CD4-positive, alpha-beta T cell treated with Interleukin-21 for 1 hour (primary cell): ENCODE data around the gene RSRC1.
"Not testable (repeated sequence)": the region's sequence is repeated elsewhere in the genome, so short reads cannot be mapped to it uniquely, and the experiment has no call there.

Experiments
- DNase-seq: peaks from one replicate; pipeline ENCODE4 v3.0.0-alpha.2; 2020

RSRC1 gene

DNA sequence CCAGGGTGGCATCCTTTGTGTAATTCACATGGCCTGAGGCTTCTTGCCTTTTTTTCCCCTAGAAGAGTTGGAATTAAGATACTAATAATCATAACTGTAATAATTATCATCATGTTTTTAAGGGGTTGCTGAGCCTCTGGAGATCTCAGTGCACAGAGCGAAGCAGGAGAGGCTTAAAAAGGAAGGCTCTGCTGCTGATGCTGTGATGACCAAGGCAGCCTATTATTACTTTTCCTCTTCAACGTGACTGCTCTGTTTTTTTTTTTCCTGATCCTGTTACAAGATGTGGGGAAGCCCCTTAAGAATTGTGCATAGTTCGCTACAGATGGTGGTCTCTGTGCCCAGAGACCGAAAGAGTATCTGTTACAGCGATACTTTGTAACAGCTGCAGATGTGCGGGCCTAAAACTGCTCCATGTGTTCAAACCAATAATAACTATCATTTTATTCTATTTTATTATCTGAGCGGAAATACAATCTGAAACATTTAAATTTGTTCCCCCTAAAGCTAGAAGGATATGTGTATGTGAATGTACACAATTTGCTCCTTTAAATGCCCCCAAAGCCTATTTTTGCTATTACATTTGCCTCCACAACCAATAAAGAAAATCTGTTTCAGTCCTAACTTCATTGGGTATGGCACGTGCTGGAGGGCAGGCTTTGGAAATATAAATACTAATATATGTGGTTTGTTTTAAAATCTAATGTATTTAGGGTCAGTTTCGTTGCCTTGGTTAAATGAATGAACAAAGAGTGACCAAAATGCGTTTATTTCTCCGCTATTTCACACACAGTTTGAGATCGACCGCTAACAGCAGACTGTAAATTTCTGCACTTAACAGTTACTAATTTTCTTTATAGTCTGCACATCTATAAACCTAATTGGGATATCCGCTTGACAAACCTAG, 8.3 kb upstream of the RSRC1 start:
- no peak for DNase-seq

DNA sequence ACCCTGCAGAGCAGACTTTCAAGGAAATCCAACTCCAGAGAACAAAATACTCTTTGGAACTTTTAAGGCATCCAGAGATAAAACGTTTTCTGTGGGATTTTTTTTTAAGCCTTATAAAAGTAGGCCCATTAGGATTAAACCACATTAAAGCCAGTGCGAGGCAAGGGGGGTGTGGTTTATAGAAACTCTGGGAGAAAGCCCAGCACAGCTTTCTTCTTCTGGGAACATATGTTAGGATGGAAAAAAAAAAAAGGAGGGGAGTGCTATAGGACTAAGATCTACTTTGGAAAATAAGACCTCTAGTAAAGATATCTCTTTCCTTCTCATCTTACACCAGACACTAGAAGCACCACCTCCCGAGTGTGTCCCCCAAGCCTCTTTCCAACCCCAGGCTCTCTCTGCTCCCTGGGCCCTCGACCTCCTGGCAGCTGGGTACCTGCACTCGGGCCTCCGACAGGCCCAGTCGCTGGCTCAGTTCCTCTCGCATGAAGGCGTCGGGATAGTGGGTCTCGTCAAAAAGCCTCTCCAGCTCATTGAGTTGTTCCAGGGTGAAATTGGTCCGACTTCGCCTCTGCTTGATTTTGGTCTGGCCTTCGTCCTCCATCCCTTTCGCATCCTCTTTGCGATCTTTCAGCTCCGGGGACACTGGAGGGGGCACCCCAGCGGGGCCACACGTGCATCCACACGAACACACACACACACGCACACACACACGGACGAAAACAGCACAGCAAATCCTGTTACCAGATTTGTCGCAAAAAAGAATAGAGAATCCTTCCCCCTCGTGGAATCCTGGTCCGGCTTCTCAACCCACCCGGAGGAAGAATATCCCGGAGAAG, 7.4 kb upstream of the RSRC1 start:
- DNase-seq = no peak

DNA sequence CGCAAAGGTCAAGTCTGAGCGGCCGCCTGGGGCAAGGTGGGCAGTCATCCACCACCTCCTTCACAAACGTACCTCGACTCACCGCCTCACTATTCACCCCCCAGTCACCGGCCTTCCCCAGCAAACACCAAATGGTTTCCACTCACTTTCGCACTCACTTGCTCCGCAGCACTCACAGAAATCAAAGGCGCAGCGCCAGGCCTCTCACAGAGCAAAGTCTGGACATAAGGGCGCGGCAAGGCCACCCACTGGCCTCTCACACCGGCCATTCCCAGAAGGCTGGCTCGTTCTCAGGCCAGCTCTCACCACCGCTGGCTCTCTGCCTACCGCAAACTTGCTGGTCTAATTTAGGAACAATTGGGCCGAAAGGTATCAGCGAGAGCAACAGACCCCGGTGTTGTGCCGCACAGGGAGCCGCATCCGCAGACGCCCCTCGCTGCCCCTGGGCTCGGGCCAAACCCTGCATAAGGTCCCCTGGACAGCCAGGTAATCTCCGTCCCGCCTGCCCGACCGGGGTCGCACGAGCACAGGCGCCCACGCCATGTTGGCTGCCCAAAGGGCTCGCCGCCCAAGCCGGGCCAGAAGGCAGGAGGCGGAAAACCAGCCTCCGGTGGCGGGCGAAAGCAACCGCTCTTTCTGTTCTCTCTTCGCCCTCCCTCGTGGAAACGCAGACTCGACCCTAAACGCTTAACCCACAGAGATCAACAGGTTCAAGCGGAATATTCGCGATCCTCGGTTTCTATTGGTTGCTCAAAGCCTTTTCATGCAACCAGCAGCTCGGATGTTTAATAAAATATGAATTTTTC, 6.6 kb upstream of the RSRC1 start:
- DNase-seq = no peak

DNA sequence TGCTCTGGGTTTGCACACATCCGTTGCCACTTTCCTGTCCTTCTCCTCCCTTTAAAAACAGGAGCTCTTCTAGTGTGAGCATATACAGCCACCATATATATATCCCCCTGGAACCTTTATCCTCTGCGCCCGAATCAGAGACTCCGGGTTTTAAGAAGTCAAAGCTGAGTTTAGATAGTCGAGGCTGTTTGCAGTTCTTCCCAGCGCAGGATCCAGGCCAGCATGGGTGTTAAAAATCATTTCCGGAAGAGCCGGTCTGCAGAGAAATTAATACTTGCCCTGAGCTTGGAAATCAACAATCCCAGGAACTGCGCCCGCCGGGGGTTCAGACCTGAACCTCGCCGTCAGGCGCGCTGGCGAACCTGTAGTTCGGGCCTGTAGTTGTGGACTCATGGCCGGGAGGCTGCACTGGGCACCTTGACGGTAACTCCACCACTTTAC, 6.0 kb upstream of the RSRC1 start:
- no peak for DNase-seq

DNA sequence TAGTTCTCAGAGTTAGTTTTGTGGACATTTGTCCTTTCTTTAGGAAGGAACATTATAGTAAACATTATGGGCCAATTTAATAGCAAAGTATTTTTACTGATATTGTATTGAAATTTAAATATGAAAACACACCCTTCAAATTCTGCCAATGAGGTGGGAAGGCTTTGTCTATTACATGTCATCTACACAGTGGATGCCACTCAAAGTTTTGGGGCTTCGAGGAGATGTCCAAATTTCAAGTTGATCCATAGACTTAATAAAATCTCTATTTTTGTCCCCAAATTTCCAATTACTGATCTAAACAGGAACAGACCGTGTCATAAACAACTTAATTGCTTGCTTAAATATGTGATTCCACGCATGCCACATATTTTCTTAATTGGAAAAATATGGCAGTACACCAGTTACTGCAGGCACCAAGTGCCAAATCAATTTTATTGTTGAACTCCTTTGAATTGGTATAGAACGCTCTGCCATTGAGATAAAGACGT, 5.4 kb upstream of the RSRC1 start:
- no peak for DNase-seq

DNA sequence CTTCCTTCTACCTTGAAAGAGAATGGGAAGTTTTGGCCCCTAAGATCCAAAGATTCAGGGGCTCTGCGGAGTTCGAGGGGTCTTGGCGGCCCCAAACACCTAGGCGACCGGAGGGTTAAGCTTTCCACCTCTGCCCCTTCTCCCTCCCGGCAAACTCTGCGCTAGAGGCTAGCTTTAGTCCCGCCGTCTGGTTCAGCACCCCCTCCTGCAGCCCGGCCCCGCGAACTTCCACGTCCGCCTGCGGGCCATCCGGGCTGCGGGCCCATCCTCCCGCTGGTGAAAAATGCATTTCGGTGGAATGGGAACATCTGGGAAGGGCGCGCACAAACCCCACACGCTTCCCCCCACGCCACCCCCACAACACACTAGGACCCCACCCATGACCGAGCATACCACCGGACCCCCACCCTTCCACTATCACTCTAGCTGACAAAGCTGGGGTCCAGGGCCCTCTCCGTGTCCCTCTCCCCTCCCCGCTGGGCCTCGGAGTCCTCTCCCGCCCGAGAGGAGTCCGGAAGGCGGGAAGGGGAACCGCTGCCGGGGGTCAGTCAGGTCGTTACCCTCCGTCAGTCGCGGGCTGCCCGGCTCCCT, 4.7 kb upstream of the RSRC1 start:
- no peak for DNase-seq

DNA sequence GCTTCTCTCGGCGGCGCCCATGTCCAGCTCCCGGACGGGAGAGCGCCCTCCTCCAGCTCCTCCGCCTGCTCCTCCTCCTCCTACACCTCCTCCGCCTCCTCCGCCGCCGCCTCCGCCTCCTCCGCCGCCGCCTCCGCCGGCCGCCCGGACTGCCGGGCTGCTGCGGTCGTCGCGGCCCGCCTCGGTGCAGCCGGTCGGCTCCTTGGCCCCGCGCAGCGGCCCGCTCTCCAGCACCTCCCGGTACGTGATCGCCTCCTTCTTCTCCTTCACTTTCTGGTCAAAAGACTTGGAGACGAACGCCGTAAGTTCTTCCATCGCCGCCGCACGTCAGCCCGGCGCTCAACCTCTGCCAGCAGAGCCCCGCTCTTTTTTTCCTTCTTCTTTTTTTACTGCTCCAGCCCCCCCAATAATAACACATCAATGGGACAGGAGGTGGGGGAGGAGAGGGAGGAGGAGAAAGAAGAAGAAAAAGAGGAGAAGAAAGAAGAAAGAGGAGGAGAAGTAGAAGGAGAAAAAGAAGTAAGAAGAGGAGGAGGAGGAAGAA, 4.1 kb upstream of the RSRC1 start:
- peak; percentile 31 for DNase-seq

DNA sequence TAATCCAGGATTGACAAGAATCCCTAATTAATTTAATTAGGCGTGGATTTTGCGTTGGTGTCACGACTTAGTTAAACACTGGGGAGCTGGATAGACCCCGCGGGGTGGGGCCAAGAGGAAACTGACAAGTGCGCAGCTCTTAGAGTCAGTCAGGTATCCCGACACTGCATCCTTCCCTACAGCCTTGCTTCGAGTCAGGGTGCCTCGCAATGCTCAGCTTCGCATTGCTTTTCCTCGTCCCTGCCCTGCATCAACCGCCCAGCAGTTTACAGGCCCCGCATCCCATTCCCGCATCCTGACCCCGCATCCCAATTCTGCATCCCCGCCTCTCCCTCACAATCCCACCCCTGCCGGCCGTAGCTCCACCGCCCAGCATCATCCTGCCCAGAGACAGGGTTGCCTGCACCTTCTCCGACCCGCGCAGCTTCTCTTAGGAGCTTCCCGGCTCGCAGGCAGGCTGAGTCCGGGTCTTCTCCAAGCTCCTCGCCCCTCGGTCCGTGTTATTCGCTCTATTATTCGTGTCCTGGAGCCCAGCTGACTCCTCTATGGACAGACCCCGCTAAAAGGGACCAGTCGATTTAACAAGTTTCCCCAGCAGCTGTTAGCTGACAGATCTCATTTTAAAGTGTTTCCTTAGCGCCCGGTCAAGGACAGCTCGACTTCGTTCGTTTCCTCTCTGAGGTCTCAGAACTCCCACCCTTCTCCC, 3.0 kb upstream of the RSRC1 start:
- no peak for DNase-seq

DNA sequence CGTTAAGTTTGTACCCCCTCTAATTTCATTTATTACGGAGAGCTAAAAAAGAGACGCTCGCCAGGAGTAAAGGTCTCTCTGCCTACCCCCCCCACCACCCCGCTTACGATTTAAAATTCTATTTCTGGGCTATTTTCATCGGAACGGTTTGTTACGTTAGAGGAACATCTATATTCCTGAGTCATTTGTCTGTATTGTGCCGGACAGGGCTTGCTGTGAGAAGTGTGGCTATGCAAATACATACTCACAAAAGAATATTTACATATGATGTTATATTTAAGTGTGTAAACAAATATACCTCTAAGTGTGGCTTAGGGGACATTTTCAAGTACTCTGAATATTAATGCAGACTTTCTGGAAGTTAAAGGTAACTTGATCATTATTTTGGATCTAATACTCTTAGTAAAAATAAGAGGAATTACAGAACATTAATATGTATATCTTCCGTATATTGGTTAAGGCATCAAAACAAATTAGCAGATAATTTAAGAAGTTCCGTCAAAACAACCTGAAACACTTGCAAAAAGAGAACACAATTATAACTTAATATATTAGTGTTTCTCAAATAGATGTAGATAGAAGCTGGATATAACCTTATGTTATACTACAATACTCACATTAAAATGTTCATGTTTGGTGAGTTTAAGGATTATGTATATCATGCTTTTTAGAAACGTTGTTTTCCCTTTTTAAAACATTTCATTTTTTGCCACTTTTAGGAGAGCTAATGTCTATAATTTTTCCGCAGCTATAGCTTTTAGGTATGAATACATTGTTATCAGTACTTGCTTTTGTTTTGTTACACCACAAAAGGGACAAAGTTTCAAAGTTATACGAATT, 2.1 kb upstream of the RSRC1 start:
- no peak for DNase-seq

DNA sequence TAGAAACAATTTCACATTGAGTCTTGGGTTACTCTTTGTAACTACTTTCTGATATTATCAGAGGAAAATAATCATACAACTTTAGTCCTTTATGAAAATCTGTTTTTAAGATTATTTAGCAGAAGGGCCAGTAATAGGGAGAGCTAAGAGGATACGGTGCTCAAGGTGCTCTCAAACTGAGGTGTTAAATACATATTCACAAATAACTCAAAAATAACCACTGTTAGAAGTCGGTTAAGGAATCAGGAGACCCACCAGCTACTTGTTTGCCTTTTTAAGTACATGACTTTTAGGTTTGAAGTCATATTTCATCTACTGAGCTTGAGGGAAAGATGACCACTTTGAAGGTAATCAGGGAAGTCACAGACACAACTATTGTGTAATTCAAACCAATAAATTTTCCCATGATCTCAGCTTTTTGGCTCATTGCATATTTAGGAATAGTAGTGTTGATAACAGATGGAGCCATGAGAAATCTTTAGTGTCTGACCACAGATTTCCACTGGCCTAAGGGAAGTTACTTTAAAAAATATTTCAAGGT, 1.4 kb upstream of the RSRC1 start:
- no peak for DNase-seq

DNA sequence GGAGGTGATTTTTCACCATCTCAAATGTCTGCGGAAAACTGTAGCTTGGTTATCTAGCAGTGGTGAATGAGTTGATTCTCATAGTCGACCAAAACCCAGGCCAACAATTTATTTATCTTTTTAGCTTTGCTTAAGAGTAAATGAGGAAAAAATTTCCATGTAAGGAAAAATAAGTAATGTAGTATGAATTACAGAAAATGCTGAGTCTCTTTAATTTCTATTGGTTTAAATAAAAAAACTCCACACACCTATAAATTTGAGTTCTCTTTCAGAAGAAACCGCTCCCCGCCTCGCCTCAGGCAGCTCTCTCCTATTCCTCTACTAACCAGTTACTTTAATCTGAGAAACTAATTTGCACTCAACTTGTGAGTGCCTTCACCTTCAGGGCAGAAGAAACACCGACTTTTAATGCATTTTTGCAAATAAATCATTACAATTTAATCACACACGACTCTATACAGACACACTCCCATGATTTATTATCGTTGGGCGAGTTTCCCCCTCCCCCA, 540 bp upstream of the RSRC1 start:
- DNase-seq = no peak

DNA sequence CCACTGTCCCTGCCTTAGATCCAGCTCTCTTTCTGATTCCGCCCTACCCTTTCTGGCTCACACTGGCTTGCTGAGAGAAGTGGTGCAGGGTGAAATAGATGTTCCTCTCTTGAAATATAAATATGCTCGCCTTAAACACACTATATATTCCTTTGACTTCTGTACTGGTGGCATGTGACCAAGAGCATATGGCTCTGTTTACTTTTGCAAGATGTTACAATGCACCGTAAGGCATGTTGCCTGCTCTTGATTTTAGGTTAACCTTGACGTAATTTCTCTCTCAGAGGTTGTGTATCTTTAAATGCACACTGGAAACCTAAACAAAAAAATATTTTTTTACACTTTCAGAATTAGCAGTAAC, 749 bp downstream of the RSRC1 start:
- DNase-seq = no peak

DNA sequence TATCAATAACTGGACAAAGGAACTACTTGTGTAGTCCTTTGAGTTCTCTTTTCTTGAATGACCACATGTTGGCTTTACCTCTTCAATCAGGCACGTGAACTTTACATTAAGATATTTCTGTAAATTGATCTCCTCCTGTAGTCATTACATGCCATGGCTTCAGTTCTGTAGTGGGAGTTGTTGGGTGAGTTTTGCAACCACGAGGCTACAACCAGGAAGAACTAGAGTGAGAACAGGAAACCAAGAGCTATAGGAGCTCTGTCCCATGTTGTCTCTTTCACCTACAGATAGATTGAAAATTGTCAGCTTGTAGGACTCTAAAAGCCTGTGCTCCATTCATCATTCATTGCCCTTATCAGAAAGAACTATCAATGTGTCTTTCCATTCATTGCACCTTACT, 2.0 kb downstream of the RSRC1 start:
- no peak for DNase-seq

DNA sequence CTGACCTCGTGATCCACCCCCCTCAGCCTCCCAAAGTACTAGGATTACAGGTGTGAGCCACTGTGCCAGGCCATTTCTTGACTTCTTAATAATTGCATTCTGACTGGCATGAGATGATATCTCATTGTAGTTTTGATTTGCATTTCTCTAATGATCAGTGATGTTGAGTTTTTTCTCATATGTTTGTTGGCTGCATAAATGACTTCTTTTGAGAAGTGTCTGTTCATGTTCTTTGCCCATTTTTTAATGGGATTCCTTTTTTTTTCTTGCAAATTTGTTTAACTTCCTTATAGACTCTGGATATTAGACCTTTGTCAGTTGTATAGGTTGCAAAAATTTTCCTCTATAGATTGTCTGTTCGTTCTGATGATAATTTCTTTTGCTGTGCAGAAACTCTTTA, 3.7 kb downstream of the RSRC1 start:
- DNase-seq = not testable (repeated sequence)

DNA sequence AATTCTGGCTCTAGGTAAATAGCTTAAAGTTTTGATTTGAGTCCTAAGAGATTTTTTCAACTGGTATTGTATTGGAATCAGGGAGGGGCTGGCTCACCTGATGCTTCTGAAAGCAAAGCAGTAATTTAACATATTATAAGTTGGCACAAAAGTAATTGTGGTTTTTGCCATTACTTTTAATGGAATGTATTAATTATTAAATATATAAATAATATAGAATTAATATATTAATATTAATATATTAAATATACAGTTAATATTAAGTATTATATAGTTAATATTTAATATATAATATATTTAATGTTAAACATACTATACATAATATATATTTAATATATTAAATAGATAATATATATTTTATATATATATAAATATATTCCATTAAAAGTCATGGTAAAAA, 10.4 kb downstream of the RSRC1 start:
- no peak for DNase-seq

DNA sequence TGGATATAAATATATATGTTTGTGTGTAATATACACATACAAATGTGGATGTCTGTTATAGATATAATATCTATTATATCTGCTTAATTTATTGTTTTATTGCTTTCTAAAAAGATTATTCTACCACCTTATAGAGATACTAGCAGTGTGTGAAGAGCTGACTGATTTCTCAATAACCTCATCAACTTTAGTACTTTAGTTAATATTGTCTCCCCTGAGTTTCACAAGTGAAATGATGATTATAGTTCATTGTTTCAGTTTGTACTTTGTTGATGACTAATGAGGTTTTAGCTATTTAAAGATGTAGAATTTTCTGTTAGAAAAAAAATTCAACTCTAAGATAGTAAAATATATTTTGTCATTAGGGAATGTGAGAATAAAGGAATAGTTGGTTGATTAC, 11.4 kb downstream of the RSRC1 start:
- DNase-seq = no peak

DNA sequence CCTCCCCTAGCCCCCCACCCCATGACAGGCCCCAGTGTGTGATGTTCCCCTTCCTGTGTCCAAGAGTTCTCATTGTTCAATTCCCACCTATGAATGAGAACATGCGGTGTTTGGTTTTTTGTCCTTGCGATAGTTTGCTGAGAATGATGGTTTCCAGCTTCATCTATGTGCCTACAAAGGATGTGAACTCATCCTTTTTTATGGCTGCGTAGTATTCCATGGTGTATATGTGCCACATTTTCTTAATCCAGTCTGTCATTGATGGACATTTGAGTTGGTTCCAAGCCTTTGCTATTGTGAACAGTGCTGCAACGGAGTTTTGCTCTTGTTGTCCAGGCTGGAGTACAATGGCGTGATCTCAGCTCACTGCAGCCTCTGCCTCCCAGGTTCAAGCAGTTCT, 12.8 kb downstream of the RSRC1 start:
- not testable (repeated sequence) for DNase-seq

DNA sequence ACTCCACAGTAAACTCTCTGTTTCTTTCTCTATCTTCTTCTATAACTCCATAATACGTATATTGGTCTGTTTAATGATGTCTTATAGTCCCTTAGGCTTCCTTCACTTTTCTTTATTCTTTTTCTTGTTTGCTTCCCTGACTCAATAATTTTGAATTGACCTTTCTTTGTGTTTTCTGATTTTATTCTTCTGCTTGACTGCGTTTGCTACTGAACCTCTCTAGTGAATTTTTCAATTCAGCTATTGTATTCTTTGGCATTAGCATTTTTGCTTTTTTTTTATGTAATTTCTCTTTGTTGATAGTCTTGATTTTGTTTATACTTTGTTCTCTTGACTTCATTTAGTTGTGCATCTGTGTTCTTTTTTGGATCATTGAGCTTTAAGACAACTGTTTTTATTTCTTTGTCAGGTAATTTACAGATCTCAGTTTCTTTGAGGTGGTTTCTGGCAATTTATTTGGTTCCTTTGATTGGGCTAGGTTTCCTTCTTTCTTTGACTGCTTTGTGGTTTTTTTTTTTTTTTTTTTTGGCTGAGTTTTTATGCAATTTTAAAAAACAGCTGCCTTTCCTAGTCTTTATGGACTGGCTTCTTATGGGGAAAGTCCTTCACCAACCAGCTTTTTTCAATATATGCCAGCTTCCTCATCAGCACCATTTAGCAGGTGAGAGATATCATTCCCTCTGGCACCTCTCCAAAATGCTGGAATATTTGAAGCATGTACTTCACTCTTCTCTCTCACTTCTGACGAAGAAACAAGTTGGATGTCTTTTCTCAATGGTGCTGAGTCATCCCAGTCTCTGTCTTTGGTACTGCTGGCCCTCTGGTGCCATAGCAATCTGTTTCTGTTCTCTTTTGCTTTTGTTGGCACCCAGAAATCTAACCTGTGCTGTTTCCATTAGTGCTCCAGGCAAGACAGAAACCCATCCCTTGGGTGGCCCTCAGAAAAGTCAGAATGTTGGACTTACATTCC, 17.6 kb downstream of the RSRC1 start:
- no peak for DNase-seq

DNA sequence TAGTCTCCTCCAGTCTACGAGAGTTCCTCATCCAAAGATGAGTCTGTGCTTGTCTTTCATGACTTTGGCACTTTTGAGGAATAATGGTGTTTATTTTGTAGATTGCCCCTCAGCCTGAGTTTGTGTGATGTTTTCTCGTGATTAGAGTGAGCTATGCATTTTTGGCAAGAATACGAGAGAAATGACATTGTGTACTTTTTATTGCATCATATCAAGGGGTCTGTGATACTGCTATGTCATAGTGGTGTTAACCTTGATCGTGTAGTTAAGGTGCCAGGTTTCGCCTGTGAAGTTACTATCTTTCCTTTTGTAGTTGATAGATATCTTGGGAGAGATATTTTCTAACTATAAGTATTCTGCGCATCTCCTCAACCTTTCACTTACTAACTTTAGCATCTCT, 18.9 kb downstream of the RSRC1 start:
- DNase-seq = no peak
